Lung (tissue), 5 donors: ENCODE measurements around the gene GRK7. TPM values are rescaled to one million over a fixed set of nuclear protein-coding genes. Genes with fewer than 3 reads are reported as not detected.

Experiments
- polyA plus RNA-seq, 2 donors: library from polyadenylated mRNA; stranded (reverse); fragments of 200-250 nt; gene quantifications; one replicate each; pipeline ENCODE4 v1.2.1, GENCODE V29; 2013
- small RNA-seq: library from RNA; depleted of rRNA; stranded (forward); fragments of <200 nt; gene quantifications from one replicate; pipeline ENCODE3, GENCODE V24; 2014; ENCODE audit warnings: low replicate concordance
- total RNA-seq, 2 donors: library from RNA; depleted of rRNA in 1 of 2; stranded (reverse); fragments of >200 nt in 1 of 2; gene quantifications; one replicate each; pipeline ENCODE4 v1.2.1, GENCODE V29; 2014 to 2021
- donor health status: Bipolar disorder and iron deficiency.
- donor health status: healthy.
- donor health status: DM: yes; HTN: yes; CAD: no.

The GRK7 gene
- total and polyA plus RNA-seq, 4 donors: 0.06 to 0.12 (median 0.06) TPM; not detected in 1

Small RNA genes lying within 50 kb of the gene (small RNA-seq; reads per million reads assigned to genes)
- gene AC112771.1: not detected

Other genes starting within 250 kb of the GRK7 start
- gene RNF7, start 25.1 kb upstream of the GRK7 start, total RNA-seq: 10 to 100 TPM; 41.0 to 85.0 TPM
- gene RNF7, start 25.1 kb upstream of the GRK7 start, polyA plus RNA-seq: 100 to 1,000 TPM in 1 of 2 donors, 10 to 100 TPM in 1; 87.4 to 180 TPM
- gene ATP1B3, start 113.2 kb downstream of the GRK7 start, total RNA-seq: 100 to 1,000 TPM in 1 of 2 donors, 10 to 100 TPM in 1; 33.4 to 124 TPM
- 100 to 1,000 TPM; 133 to 160 TPM for gene ATP1B3, start 113.2 kb downstream of the GRK7 start, polyA plus RNA-seq